NCI-H1092 (cell line): Measurements from ENCODE around the gene DLX4.
A peak's percentile ranks its signal among the peaks of the same experiment; 100 is the strongest.

Experiments used
- DNase-seq: peaks from one replicate; lab custom pipeline; 2025; lab: John Stamatoyannopoulos, UW

The DLX4 gene

GRCh38 chr17:49946964-49947584 lies 21.9 kb upstream of the DLX4 start:
- no peak for DNase-seq

- no peak for DNase-seq
Observed at GRCh38 chr17:49949634-49950033, 19.4 kb upstream of the DLX4 start.

- DNase-seq: no peak
Observed at GRCh38 chr17:49951362-49952082, 17.5 kb upstream of the DLX4 start.

GRCh38 chr17:49952209-49952911 lies 16.6 kb upstream of the DLX4 start:
- peak; percentile 59 for DNase-seq

GRCh38 chr17:49952912-49953497 lies 16.0 kb upstream of the DLX4 start:
- no peak for DNase-seq

GRCh38 chr17:49955157-49955556 lies 13.8 kb upstream of the DLX4 start:
- no peak for DNase-seq

- no peak for DNase-seq
Observed at GRCh38 chr17:49956780-49957179, 12.2 kb upstream of the DLX4 start.

- no peak for DNase-seq
Observed at GRCh38 chr17:49957350-49957749, 11.6 kb upstream of the DLX4 start.

GRCh38 chr17:49958723-49959122 lies 10.3 kb upstream of the DLX4 start:
- no peak for DNase-seq

- DNase-seq: no peak
Observed at GRCh38 chr17:49959183-49959935, 9.6 kb upstream of the DLX4 start.

- no peak for DNase-seq
Observed at GRCh38 chr17:49962599-49963308, 6.2 kb upstream of the DLX4 start.

GRCh38 chr17:49963309-49963625 lies 5.7 kb upstream of the DLX4 start:
- DNase-seq: no peak

GRCh38 chr17:49963626-49964302 lies 5.2 kb upstream of the DLX4 start:
- DNase-seq: no peak

GRCh38 chr17:49964303-49964768 lies 4.7 kb upstream of the DLX4 start:
- no peak for DNase-seq

- DNase-seq: no peak
Observed at GRCh38 chr17:49964769-49965523, 4.0 kb upstream of the DLX4 start.

- no peak for DNase-seq
Observed at GRCh38 chr17:49965524-49965909, 3.5 kb upstream of the DLX4 start.

GRCh38 chr17:49966767-49967166 lies 2.2 kb upstream of the DLX4 start:
- DNase-seq: no peak

GRCh38 chr17:49967205-49967604 lies 1.8 kb upstream of the DLX4 start:
- DNase-seq: no peak

GRCh38 chr17:49967621-49968404 lies 1.2 kb upstream of the DLX4 start:
- DNase-seq: no peak
